IMR-90 (cell line): ENCODE data around the gene ZNF800. TPM values are rescaled to one million over a fixed set of nuclear protein-coding genes. Genes with fewer than 3 reads are reported as not detected.

Experiments
- ATAC-seq: fragments of 200-7000 bp; cut with Tn5 transposase; 2 replicates; pipeline ENCODE4 v1.9.1; 2020; ENCODE audit warnings: low read depth, mild to moderate bottlenecking, moderate library complexity
- BruUV-seq: library from RNA; stranded (reverse); fragments of 400-500 nt; replicated peaks from 2 replicates; lab custom pipeline; 2021; lab: Mats Ljungman, UMichigan
- CTCF ChIA-PET: fragments of 300-600 bp; formaldehyde crosslinking; extraction: SDS; loops from one replicate; lab custom pipeline; 2021; ENCODE audit warnings: antibody characterized with exemption; lab: Yijun Ruan, JAX
- POLR2A ChIA-PET: fragments of 300-600 bp; sonication (Branson Sonifier 250); formaldehyde crosslinking; loops from one replicate; lab custom pipeline; 2022; ENCODE audit warnings: antibody characterized with exemption; ENCODE audit not compliant: unreplicated experiment; lab: Charles Lee
- DNase-seq: peaks from one replicate; pipeline ENCODE4 v3.0.0; 2013
- H2AFZ ChIP-seq: replicated peaks from 2 replicates; pipeline ENCODE3; 2013; ENCODE audit warnings: low read length, mild to moderate bottlenecking; ENCODE audit not compliant: poor library complexity
- H2AK5ac ChIP-seq: 2 replicates; pipeline ENCODE4 v1.6.1; 2013; ENCODE audit warnings: low read depth, low read length, inconsistent platforms
- H2AK9ac ChIP-seq: replicated peaks from 2 replicates; pipeline ENCODE3; 2013; ENCODE audit warnings: mild to moderate bottlenecking, low read depth, low read length, moderate library complexity; ENCODE audit not compliant: poor library complexity
- H2BK120ac ChIP-seq: 2 replicates; pipeline ENCODE4 v1.6.1; 2013; ENCODE audit warnings: low read depth, low read length, inconsistent platforms
- H2BK15ac ChIP-seq: 3 replicates; pipeline ENCODE4 v1.6.1; 2013; ENCODE audit warnings: low read depth, low read length, inconsistent platforms
- H2BK20ac ChIP-seq: 2 replicates; pipeline ENCODE4 v1.6.1; 2013; ENCODE audit warnings: low read depth, mild to moderate bottlenecking, inconsistent platforms, low read length, moderate library complexity
- H2BK5ac ChIP-seq: 2 replicates; pipeline ENCODE4 v1.6.1; 2013; ENCODE audit warnings: mild to moderate bottlenecking, low read depth, low read length, inconsistent platforms; ENCODE audit not compliant: poor library complexity, severe bottlenecking
- H3K14ac ChIP-seq: replicated peaks from 2 replicates; pipeline ENCODE4 v1.6.1; 2013; ENCODE audit warnings: low read depth, low read length, inconsistent platforms
- H3K18ac ChIP-seq: 2 replicates; pipeline ENCODE4 v1.6.1; 2013; ENCODE audit warnings: low read depth, low read length, control low read depth
- H3K23ac ChIP-seq: 2 replicates; pipeline ENCODE4 v1.6.1; 2013; ENCODE audit warnings: low read depth, low read length, inconsistent platforms
- H3K27ac ChIP-seq: 2 replicates; pipeline ENCODE4 v1.5.1; 2013; ENCODE audit warnings: mild to moderate bottlenecking, control low read depth, low read length; ENCODE audit not compliant: insufficient read depth
- H3K27me3 ChIP-seq: 2 replicates; pipeline ENCODE4 v1.6.1; 2013; ENCODE audit warnings: low read length; ENCODE audit not compliant: control insufficient read depth, insufficient read depth
- H3K36me3 ChIP-seq: 2 replicates; pipeline ENCODE4 v1.6.1; 2013; ENCODE audit warnings: low read length, mixed read lengths; ENCODE audit not compliant: control insufficient read depth, insufficient read depth
- H3K4ac ChIP-seq: 2 replicates; pipeline ENCODE4 v1.6.1; 2013; ENCODE audit warnings: low read depth, low read length, inconsistent platforms
- H3K4me1 ChIP-seq: 2 replicates; pipeline ENCODE4 v1.6.1; 2013; ENCODE audit warnings: low read length, mixed read lengths; ENCODE audit not compliant: control insufficient read depth, insufficient read depth
- H3K4me2 ChIP-seq: 2 replicates; pipeline ENCODE4 v1.6.1; 2013; ENCODE audit warnings: low read depth, mild to moderate bottlenecking, control low read depth, low read length, moderate library complexity
- H3K4me3 ChIP-seq: 2 replicates; pipeline ENCODE4 v1.5.1; 2013; ENCODE audit warnings: low read depth, mild to moderate bottlenecking, control low read depth, low read length, moderate library complexity; ENCODE audit not compliant: insufficient read depth
- H3K56ac ChIP-seq: 2 replicates; pipeline ENCODE4 v1.6.1; 2013; ENCODE audit warnings: low read length, inconsistent platforms; ENCODE audit not compliant: insufficient read depth; ENCODE audit errors: extremely low read depth
- H3K79me1 ChIP-seq, 2 experiments: 2 replicates each; pipeline ENCODE4 v1.6.1; 2013; ENCODE audit warnings: low read length in 2 of 2, inconsistent platforms in 1 of 2, low read depth in 1 of 2
- H3K9ac ChIP-seq: 2 replicates; pipeline ENCODE4 v1.6.1; 2013; ENCODE audit warnings: low read depth, low read length, control low read depth
- H3K9me1 ChIP-seq: 2 replicates; pipeline ENCODE4 v1.6.1; 2013; ENCODE audit warnings: low read length, inconsistent platforms; ENCODE audit not compliant: insufficient read depth
- H3K9me3 ChIP-seq: 2 replicates; pipeline ENCODE4 v1.6.1; 2013; ENCODE audit warnings: low read length; ENCODE audit not compliant: control insufficient read depth, insufficient read depth
- H4K20me1 ChIP-seq: 2 replicates; pipeline ENCODE4 v1.6.1; 2013; ENCODE audit warnings: low read length, inconsistent platforms; ENCODE audit not compliant: insufficient read depth
- H4K5ac ChIP-seq: 2 replicates; pipeline ENCODE4 v1.6.1; 2013; ENCODE audit warnings: mild to moderate bottlenecking, low read depth, low read length, control low read depth
- H4K8ac ChIP-seq, 2 experiments: 2 replicates each; pipeline ENCODE4 v1.6.1; 2013; ENCODE audit warnings: low read depth in 2 of 2, low read length in 2 of 2, control low read depth in 1 of 2, inconsistent platforms in 1 of 2
- H4K91ac ChIP-seq: 2 replicates; pipeline ENCODE4 v1.6.1; 2013; ENCODE audit warnings: low read depth, low read length, inconsistent platforms; ENCODE audit not compliant: insufficient read depth
- BHLHE40 ChIP-seq: fragments of 150-350 bp; IDR thresholded peaks from 2 replicates; pipeline ENCODE4 v1.6.1; 2016; ENCODE audit warnings: mild to moderate bottlenecking, low read depth, low read length
- CEBPB ChIP-seq: IDR thresholded peaks from 2 replicates; pipeline ENCODE4 v1.6.1; 2012; ENCODE audit warnings: low read depth, low read length, improper control_type of control experiment
- CHD1 ChIP-seq: IDR thresholded peaks from 2 replicates; pipeline ENCODE4 v1.6.1; 2012; ENCODE audit warnings: low read depth, low read length, improper control_type of control experiment
- CTCF ChIP-seq: conservative IDR thresholded peaks from 2 replicates; pipeline ENCODE4 v1.5.1; 2012; ENCODE audit warnings: mild to moderate bottlenecking, low read depth, low read length, improper control_type of control experiment
- ELK1 ChIP-seq: fragments of 150-350 bp; IDR thresholded peaks from 2 replicates; pipeline ENCODE4 v1.6.1; 2016; ENCODE audit warnings: low read depth, mild to moderate bottlenecking, low read length, moderate library complexity, borderline replicate concordance
- FOS ChIP-seq: fragments of 150-350 bp; IDR thresholded peaks from 2 replicates; pipeline ENCODE4 v1.6.1; 2016; ENCODE audit warnings: low read depth, low read length
- MAFK ChIP-seq: IDR thresholded peaks from 2 replicates; pipeline ENCODE4 v1.6.1; 2012; ENCODE audit warnings: low read depth, low read length, improper control_type of control experiment
- MAZ ChIP-seq: IDR thresholded peaks from 2 replicates; pipeline ENCODE4 v1.6.1; 2012; ENCODE audit warnings: low read depth, mild to moderate bottlenecking, low read length, improper control_type of control experiment, moderate library complexity, borderline replicate concordance
- MXI1 ChIP-seq: IDR thresholded peaks from 2 replicates; pipeline ENCODE4 v1.6.1; 2012; ENCODE audit warnings: low read depth, mild to moderate bottlenecking, low read length, moderate library complexity, borderline replicate concordance
- NFE2L2 ChIP-seq: fragments of 150-350 bp; IDR thresholded peaks from 2 replicates; pipeline ENCODE4 v1.6.1; 2016; ENCODE audit warnings: low read depth, mild to moderate bottlenecking, low read length
- POLR2A ChIP-seq: IDR thresholded peaks from 2 replicates; pipeline ENCODE4 v1.6.1; 2012; ENCODE audit warnings: mild to moderate bottlenecking, low read depth, low read length
- RAD21 ChIP-seq: IDR thresholded peaks from 2 replicates; pipeline ENCODE4 v1.6.1; 2012; ENCODE audit warnings: low read length, improper control_type of control experiment
- RCOR1 ChIP-seq: IDR thresholded peaks from 2 replicates; pipeline ENCODE4 v1.6.1; 2012; ENCODE audit warnings: mild to moderate bottlenecking, low read length, improper control_type of control experiment; ENCODE audit not compliant: insufficient replicate concordance
- RFX5 ChIP-seq: IDR thresholded peaks from 2 replicates; pipeline ENCODE4 v1.8.0; 2012; ENCODE audit warnings: low read depth, mild to moderate bottlenecking, low read length, moderate library complexity
- USF2 ChIP-seq: fragments of 150-350 bp; IDR thresholded peaks from 2 replicates; pipeline ENCODE4 v1.6.1; 2017; ENCODE audit warnings: mild to moderate bottlenecking, antibody characterized with exemption, low read length, low read depth
- WGBS, 2 experiments: methylation state at CpG; one replicate each; pipeline versions ENCODE4 v1.1.5 to v1.1.7; 2013; ENCODE audit warnings: missing lambda C conversion rate in 2 of 2; ENCODE audit not compliant: insufficient read length in 1 of 2; ENCODE audit errors: extremely low coverage in 2 of 2; 5-methylcytosine and 5-hydroxymethylcytosine counted together
- dilution Hi-C: fragments of 300-500 bp; cut with HindIII; formaldehyde crosslinking; loops from one replicate; pipeline ENCODE4 v1.14.3; 2018; ENCODE audit warnings: low sequenced_read_pairs; ENCODE audit not compliant: unreplicated experiment
- in situ Hi-C: fragments of 300-500 bp; cut with MboI; formaldehyde crosslinking; loops from 3 replicates; pipeline ENCODE4 v1.14.3; 2019; ENCODE audit warnings: low sequenced_read_pairs, inconsistent platforms, mixed read lengths
- intact Hi-C: fragments of 100-400 bp; cut with micrococcal nuclease; formaldehyde crosslinking; loops from 2 replicates; pipeline ENCODE4 v1.10.0; 2022
- polyA plus RNA-seq, 3 experiments: library from polyadenylated mRNA; depleted of rRNA; stranded (reverse); fragments of >200 nt; gene quantifications; 2 replicates each; pipeline ENCODE4 v1.2.3, GENCODE V29; 2012; ENCODE audit warnings: low replicate concordance in 1 of 3
- total RNA-seq: library from RNA; depleted of rRNA; stranded (reverse); fragments of >200 nt; gene quantifications from 2 replicates; pipeline ENCODE4 v1.2.3, GENCODE V29; 2012

Gene ZNF800
- total and polyA plus RNA-seq, 2 of the 4 experiments (the other 2 are of a cell fraction) = 6.9 to 13.1 TPM

GRCh38 chr7:127389321-127389720 lies 3.2 kb downstream of the ZNF800 start:
- Histone ChIP-seq H3K4me2 (no peak overlapping the region), H3K14ac (no peak overlapping the region), H3K56ac (no peak overlapping the region), H3K9me1 (0 out of 2 replicates have a peak, but pooled peaks cover 4% of the 10 kb centered on the region), H2AK5ac (no peak overlapping the region), H3K27me3 (no peaks in the 10 kb centered on the region), H3K23ac (no peak overlapping the region), H2AFZ (no peak overlapping the region), H3K9ac (no peak overlapping the region), H4K8ac (no peak overlapping the region), H4K20me1 (peaks cover 6% of the 10 kb centered on the region), H2BK120ac (no peak overlapping the region), H3K4me3 (no peak overlapping the region), H3K27ac (no peak overlapping the region), H3K18ac (no peak overlapping the region), H2BK5ac (no peak overlapping the region), H3K79me1 (peaks cover 18 to 25% of the 10 kb centered on the region in 2 experiments), H3K4me1 (0 out of 2 replicates have a peak, but pooled peaks cover 2% of the 10 kb centered on the region), H3K36me3 (peaks cover 5% of the 10 kb centered on the region), H3K4ac (no peak overlapping the region), H2BK15ac (no peak overlapping the region), H2AK9ac (no peak overlapping the region), H4K5ac (no peak overlapping the region), H3K9me3 (no peaks in the 10 kb centered on the region), H2BK20ac (no peak overlapping the region), H4K91ac (no peak overlapping the region)
- POLR2A ChIA-PET = no interaction called here
- WGBS, 2 experiments = no CpG with 5 or more reads among the region's 1 CpG
- in situ Hi-C loops = no loop called here
- dilution Hi-C loops = no loop called here
- TF ChIP-seq BHLHE40 (no peak), POLR2A (no peak), MAFK (no peak), RAD21 (no peak), CTCF (no peak), RCOR1 (no peak), MAZ (no peak), ELK1 (no peak), FOS (no peak), MXI1 (no peak), CEBPB (no peak), USF2 (no peak), NFE2L2 (no peak), CHD1 (no peak), RFX5 (no peak)
- ATAC-seq (no peak), DNase-seq (no peak)
- CTCF ChIA-PET = no interaction called here
- no TSS peak for BruUV-seq
- intact Hi-C loops = no loop called here
